ENCODE data around the gene SERPINA12. TPM values are rescaled to one million over a fixed set of nuclear protein-coding genes. Genes with fewer than 3 reads are reported as not detected.

Gene SERPINA12
- total RNA-seq, 1 experiment from 2014 or later, result not detected

GRCh38 chr14:94523265-94523664 lies 14.0 kb upstream of the SERPINA12 start:
- H3K4me1 ChIP-seq (ENCODE audit: low read length), result no peaks in the 10 kb centered on the region
- H4K20me1 ChIP-seq (ENCODE audit: insufficient read depth, low read depth, low read length), result no peaks in the 10 kb centered on the region
- no peak overlapping the region for H3K9ac ChIP-seq (ENCODE audit: low read length)
- no peaks in the 10 kb centered on the region for H3K36me3 ChIP-seq (ENCODE audit: insufficient read depth, low read length)
- H2AFZ ChIP-seq (ENCODE audit: low read length), result no peak overlapping the region
- H3K27me3 ChIP-seq (ENCODE audit: low read length), result no peaks in the 10 kb centered on the region; the same call in 1 of the 2 replicates
- no peaks in the 10 kb centered on the region for H3K79me2 ChIP-seq (ENCODE audit: low read length)
- no peak overlapping the region for H3K4me2 ChIP-seq (ENCODE audit: low read depth, low read length, poor library complexity, severe bottlenecking)
- H3K9me2 ChIP-seq (replicated peaks; ENCODE audit: insufficient read depth, low read length), result no peaks in the 10 kb centered on the region
- no peaks in the 10 kb centered on the region for H3K9me3 ChIP-seq (ENCODE audit: low read length)
- no peak overlapping the region for H3K4me3 ChIP-seq (ENCODE audit: low read length)
- H3K27ac ChIP-seq (ENCODE audit: low read length), result no peak overlapping the region
- no peak for DNase-seq

GRCh38 chr14:94522115-94522724 lies 13.0 kb upstream of the SERPINA12 start:
- H3K4me2 ChIP-seq (ENCODE audit: low read depth, low read length, poor library complexity, severe bottlenecking), result no peak overlapping the region
- no peaks in the 10 kb centered on the region for H3K79me2 ChIP-seq (ENCODE audit: low read length)
- H4K20me1 ChIP-seq (ENCODE audit: insufficient read depth, low read depth, low read length), result no peaks in the 10 kb centered on the region
- no peaks in the 10 kb centered on the region for H3K4me1 ChIP-seq (ENCODE audit: low read length)
- H3K27ac ChIP-seq (ENCODE audit: low read length), result no peak overlapping the region
- H3K27me3 ChIP-seq (ENCODE audit: low read length), result no peaks in the 10 kb centered on the region; the same call in 1 of the 2 replicates
- no peak overlapping the region for H2AFZ ChIP-seq (ENCODE audit: low read length)
- H3K4me3 ChIP-seq (ENCODE audit: low read length), result no peak overlapping the region
- H3K9ac ChIP-seq (ENCODE audit: low read length), result no peak overlapping the region
- H3K9me2 ChIP-seq (replicated peaks; ENCODE audit: insufficient read depth, low read length), result no peaks in the 10 kb centered on the region
- no peak for DNase-seq
- no peaks in the 10 kb centered on the region for H3K9me3 ChIP-seq (ENCODE audit: low read length)
- H3K36me3 ChIP-seq (ENCODE audit: insufficient read depth, low read length), result no peaks in the 10 kb centered on the region

GRCh38 chr14:94521375-94522114 lies 12.3 kb upstream of the SERPINA12 start:
- DNase-seq, result no peak
- H3K9me2 ChIP-seq (replicated peaks; ENCODE audit: insufficient read depth, low read length), result no peaks in the 10 kb centered on the region
- H3K27ac ChIP-seq (ENCODE audit: low read length), result no peak overlapping the region
- no peaks in the 10 kb centered on the region for H3K79me2 ChIP-seq (ENCODE audit: low read length)
- no peaks in the 10 kb centered on the region for H3K9me3 ChIP-seq (ENCODE audit: low read length)
- no peak overlapping the region for H2AFZ ChIP-seq (ENCODE audit: low read length)
- H3K36me3 ChIP-seq (ENCODE audit: insufficient read depth, low read length), result no peaks in the 10 kb centered on the region
- no peak overlapping the region for H3K4me3 ChIP-seq (ENCODE audit: low read length)
- peaks cover 2% of the 10 kb centered on the region; the same call in 1 of the 2 replicates for H3K27me3 ChIP-seq (ENCODE audit: low read length)
- no peak overlapping the region for H3K4me2 ChIP-seq (ENCODE audit: low read depth, low read length, poor library complexity, severe bottlenecking)
- H3K4me1 ChIP-seq (ENCODE audit: low read length), result no peaks in the 10 kb centered on the region
- no peaks in the 10 kb centered on the region for H4K20me1 ChIP-seq (ENCODE audit: insufficient read depth, low read depth, low read length)
- H3K9ac ChIP-seq (ENCODE audit: low read length), result no peak overlapping the region

GRCh38 chr14:94517641-94518257 lies 8.5 kb upstream of the SERPINA12 start:
- Histone ChIP-seq H3K4me1 (ENCODE audit: low read length) (no peaks in the 10 kb centered on the region), H3K27ac (ENCODE audit: low read length) (no peak overlapping the region), H3K4me2 (ENCODE audit: low read depth, low read length, poor library complexity, severe bottlenecking) (no peak overlapping the region), H4K20me1 (ENCODE audit: insufficient read depth, low read depth, low read length) (no peaks in the 10 kb centered on the region), H3K36me3 (ENCODE audit: insufficient read depth, low read length) (no peaks in the 10 kb centered on the region), H3K9me3 (ENCODE audit: low read length) (no peaks in the 10 kb centered on the region), H3K27me3 (ENCODE audit: low read length) (peaks cover 2% of the 10 kb centered on the region; the same call in 1 of the 2 replicates), H2AFZ (ENCODE audit: low read length) (no peak overlapping the region), H3K4me3 (ENCODE audit: low read length) (no peak overlapping the region), H3K9me2 (replicated peaks; ENCODE audit: insufficient read depth, low read length) (no peaks in the 10 kb centered on the region), H3K9ac (ENCODE audit: low read length) (no peak overlapping the region), H3K79me2 (ENCODE audit: low read length) (no peaks in the 10 kb centered on the region)
- DNase-seq, result no peak

GRCh38 chr14:94517248-94517640 lies 8.0 kb upstream of the SERPINA12 start:
- Histone ChIP-seq H3K27me3 (ENCODE audit: low read length) (peaks cover 2% of the 10 kb centered on the region; the same call in 1 of the 2 replicates), H4K20me1 (ENCODE audit: insufficient read depth, low read depth, low read length) (no peaks in the 10 kb centered on the region), H3K27ac (ENCODE audit: low read length) (no peak overlapping the region), H3K36me3 (ENCODE audit: insufficient read depth, low read length) (no peaks in the 10 kb centered on the region), H3K9me2 (replicated peaks; ENCODE audit: insufficient read depth, low read length) (no peaks in the 10 kb centered on the region), H3K4me1 (ENCODE audit: low read length) (no peaks in the 10 kb centered on the region), H2AFZ (ENCODE audit: low read length) (no peak overlapping the region), H3K4me2 (ENCODE audit: low read depth, low read length, poor library complexity, severe bottlenecking) (no peak overlapping the region), H3K79me2 (ENCODE audit: low read length) (no peaks in the 10 kb centered on the region), H3K9me3 (ENCODE audit: low read length) (no peaks in the 10 kb centered on the region), H3K9ac (ENCODE audit: low read length) (no peak overlapping the region), H3K4me3 (ENCODE audit: low read length) (no peak overlapping the region)
- DNase-seq, result no peak

- H3K27ac ChIP-seq (ENCODE audit: low read length), result no peak overlapping the region
- no peaks in the 10 kb centered on the region for H3K79me2 ChIP-seq (ENCODE audit: low read length)
- no peaks in the 10 kb centered on the region for H3K9me3 ChIP-seq (ENCODE audit: low read length)
- H3K9ac ChIP-seq (ENCODE audit: low read length), result no peak overlapping the region
- H3K36me3 ChIP-seq (ENCODE audit: insufficient read depth, low read length), result no peaks in the 10 kb centered on the region
- H3K9me2 ChIP-seq (replicated peaks; ENCODE audit: insufficient read depth, low read length), result no peaks in the 10 kb centered on the region
- peaks cover 2% of the 10 kb centered on the region; the same call in 1 of the 2 replicates for H3K27me3 ChIP-seq (ENCODE audit: low read length)
- DNase-seq, result no peak
- no peak overlapping the region for H3K4me2 ChIP-seq (ENCODE audit: low read depth, low read length, poor library complexity, severe bottlenecking)
- H3K4me3 ChIP-seq (ENCODE audit: low read length), result no peak overlapping the region
- no peaks in the 10 kb centered on the region for H3K4me1 ChIP-seq (ENCODE audit: low read length)
- no peaks in the 10 kb centered on the region for H4K20me1 ChIP-seq (ENCODE audit: insufficient read depth, low read depth, low read length)
- H2AFZ ChIP-seq (ENCODE audit: low read length), result no peak overlapping the region
These were observed 6.6 kb upstream of the SERPINA12 start for GRCh38 chr14:94515856-94516255.

GRCh38 chr14:94515426-94515825 lies 6.2 kb upstream of the SERPINA12 start:
- H3K4me2 ChIP-seq (ENCODE audit: low read depth, low read length, poor library complexity, severe bottlenecking), result no peak overlapping the region
- no peak overlapping the region for H2AFZ ChIP-seq (ENCODE audit: low read length)
- peaks cover 2% of the 10 kb centered on the region; the same call in 1 of the 2 replicates for H3K27me3 ChIP-seq (ENCODE audit: low read length)
- no peak for DNase-seq
- H3K9me3 ChIP-seq (ENCODE audit: low read length), result no peaks in the 10 kb centered on the region
- no peaks in the 10 kb centered on the region for H3K36me3 ChIP-seq (ENCODE audit: insufficient read depth, low read length)
- H4K20me1 ChIP-seq (ENCODE audit: insufficient read depth, low read depth, low read length), result no peaks in the 10 kb centered on the region
- no peak overlapping the region for H3K9ac ChIP-seq (ENCODE audit: low read length)
- no peaks in the 10 kb centered on the region for H3K79me2 ChIP-seq (ENCODE audit: low read length)
- H3K4me1 ChIP-seq (ENCODE audit: low read length), result no peaks in the 10 kb centered on the region
- H3K27ac ChIP-seq (ENCODE audit: low read length), result no peak overlapping the region
- H3K9me2 ChIP-seq (replicated peaks; ENCODE audit: insufficient read depth, low read length), result no peaks in the 10 kb centered on the region
- no peak overlapping the region for H3K4me3 ChIP-seq (ENCODE audit: low read length)

- Histone ChIP-seq H3K4me3 (ENCODE audit: low read length) (no peak overlapping the region), H4K20me1 (ENCODE audit: insufficient read depth, low read depth, low read length) (no peaks in the 10 kb centered on the region), H3K36me3 (ENCODE audit: insufficient read depth, low read length) (no peaks in the 10 kb centered on the region), H3K79me2 (ENCODE audit: low read length) (no peaks in the 10 kb centered on the region), H3K4me2 (ENCODE audit: low read depth, low read length, poor library complexity, severe bottlenecking) (no peak overlapping the region), H3K27me3 (ENCODE audit: low read length) (peaks cover 2% of the 10 kb centered on the region; the same call in 1 of the 2 replicates), H3K9me3 (ENCODE audit: low read length) (no peaks in the 10 kb centered on the region), H2AFZ (ENCODE audit: low read length) (no peak overlapping the region), H3K9ac (ENCODE audit: low read length) (no peak overlapping the region), H3K27ac (ENCODE audit: low read length) (no peak overlapping the region), H3K9me2 (replicated peaks; ENCODE audit: insufficient read depth, low read length) (no peaks in the 10 kb centered on the region), H3K4me1 (ENCODE audit: low read length) (no peaks in the 10 kb centered on the region)
- DNase-seq, result no peak
These were observed 5.1 kb upstream of the SERPINA12 start for GRCh38 chr14:94514351-94514750.

Measured in Karpas-422 (cell line).